Measurements from ENCODE around the gene RSPH9.

DNA sequence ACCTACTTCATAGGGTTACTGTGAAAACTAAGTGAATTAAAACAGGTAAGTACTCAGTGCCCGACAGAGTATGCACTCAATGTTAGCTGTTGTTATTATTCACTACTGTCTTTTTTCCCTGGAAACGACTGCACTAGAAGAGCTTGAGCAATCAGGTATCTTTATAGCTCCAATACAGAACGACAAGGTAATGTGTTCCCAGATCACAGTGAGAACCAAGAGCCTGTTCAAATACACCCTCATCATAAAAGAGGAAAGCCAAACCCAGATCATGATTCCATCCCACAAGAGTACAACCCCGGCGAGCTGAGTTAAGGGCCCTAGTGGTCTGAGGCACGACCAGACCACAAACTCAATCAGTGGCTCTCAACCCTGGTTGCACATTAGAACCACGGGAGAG lies 32.9 kb downstream of the RSPH9 start:
- TF ChIP-seq POLR2AphosphoS5 (IDR thresholded peaks at IDR 0.05; ENCODE audit: borderline replicate concordance, low read depth, low read length) (no peak), EZH2 (IDR thresholded peaks at IDR 0.05) (no peak), FOXP2 (optimal IDR thresholded peaks at IDR 0.05; ENCODE audit: control extremely low read depth, extremely low read length, insufficient read depth) (no peak)
